ENCODE results near the gene KRTAP10-7.
"Not testable (repeated sequence)": the region's sequence is repeated elsewhere in the genome, so short reads cannot be mapped to it uniquely, and the experiment has no call there.

The KRTAP10-7 gene

GRCh38 chr21:44636209-44637017 lies 36.0 kb downstream of the KRTAP10-7 start:
- DNase-seq, result no peak

GRCh38 chr21:44637018-44637850 lies 36.8 kb downstream of the KRTAP10-7 start, which contains the start of gene KRTAP10-10:
Gene KRTAP10-10, plus strand, starts transcription at chr21:44637356. Its CDS starts 62 bp downstream, at chr21:44637418.
- DNase-seq, result peak in 1 of 14 donors; percentile 62

GRCh38 chr21:44637851-44638348 lies 37.5 kb downstream of the KRTAP10-7 start:
- not testable (repeated sequence) for DNase-seq

- not testable (repeated sequence) for DNase-seq
These were observed 38.3 kb downstream of the KRTAP10-7 start for GRCh38 chr21:44638506-44639330.

GRCh38 chr21:44639331-44639655 lies 38.9 kb downstream of the KRTAP10-7 start:
- DNase-seq, result no peak

- DNase-seq, result no peak
These were observed 40.4 kb downstream of the KRTAP10-7 start for GRCh38 chr21:44640761-44641160.

GRCh38 chr21:44643741-44644310 lies 43.4 kb downstream of the KRTAP10-7 start:
- no peak for DNase-seq

GRCh38 chr21:44644878-44645277 lies 44.5 kb downstream of the KRTAP10-7 start:
- DNase-seq, result no peak

GRCh38 chr21:44646366-44647221 lies 46.2 kb downstream of the KRTAP10-7 start, which contains the start of gene KRTAP10-11:
Gene KRTAP10-11, plus strand, starts transcription at chr21:44646414. Its CDS starts 45 bp downstream, at chr21:44646459.
- DNase-seq, result not testable (repeated sequence)

GRCh38 chr21:44647222-44647552 lies 46.8 kb downstream of the KRTAP10-7 start:
- no peak for DNase-seq

GRCh38 chr21:44648557-44649311 lies 48.3 kb downstream of the KRTAP10-7 start:
- DNase-seq, result no peak

- no peak for DNase-seq
These were observed 49.2 kb downstream of the KRTAP10-7 start for GRCh38 chr21:44649521-44650100.

GRCh38 chr21:44650265-44650972 lies 50.0 kb downstream of the KRTAP10-7 start:
- no peak for DNase-seq

GRCh38 chr21:44650973-44651675 lies 50.7 kb downstream of the KRTAP10-7 start:
- DNase-seq, result no peak

Measured in C1 segment of cervical spinal cord (tissue), 14 donors.